Stimulated activated CD4-positive, alpha-beta T cell treated with anti-CD3 and anti-CD28 coated beads, Interleukin-1b, Interleukin-23, amount 100 ng/mL, for 24 hours (primary cell): ENCODE results near the gene ARHGAP15.

Experiments used
- DNase-seq, 4 experiments: peaks; one replicate each; pipeline ENCODE4 v3.0.0-alpha.2; 2020; ENCODE audit warnings: low read depth in 4 of 4, low spot score in 1 of 4

ARHGAP15 gene

DNA sequence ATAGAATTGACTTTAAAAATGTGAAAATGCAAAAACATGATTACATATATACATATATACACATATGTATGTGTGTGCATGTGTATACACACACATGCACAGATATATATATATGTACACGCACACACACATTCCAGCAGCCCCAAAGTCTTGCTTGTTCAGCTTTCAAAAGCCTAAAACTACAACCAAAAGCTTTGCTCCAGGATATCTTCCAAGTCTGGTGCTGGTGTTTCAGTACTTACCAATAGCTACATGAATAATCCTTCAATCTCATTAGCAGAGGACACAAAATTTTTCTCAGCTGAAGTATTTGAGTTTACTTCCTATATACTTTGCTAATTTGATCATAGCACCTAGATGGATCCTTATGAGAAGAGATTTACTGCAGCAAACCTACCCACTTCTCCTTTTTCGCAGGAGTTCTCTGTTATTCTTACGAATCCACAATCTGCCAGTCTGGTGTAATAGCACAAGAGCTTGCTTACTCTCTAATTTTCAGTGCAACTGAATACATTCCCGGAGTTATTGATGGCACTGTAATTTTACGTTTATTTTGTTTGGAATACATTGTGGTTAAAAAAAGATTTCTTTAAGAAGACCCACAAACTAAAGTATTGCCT lies 553.3 kb downstream of the ARHGAP15 start:
- DNase-seq, result no peak

DNA sequence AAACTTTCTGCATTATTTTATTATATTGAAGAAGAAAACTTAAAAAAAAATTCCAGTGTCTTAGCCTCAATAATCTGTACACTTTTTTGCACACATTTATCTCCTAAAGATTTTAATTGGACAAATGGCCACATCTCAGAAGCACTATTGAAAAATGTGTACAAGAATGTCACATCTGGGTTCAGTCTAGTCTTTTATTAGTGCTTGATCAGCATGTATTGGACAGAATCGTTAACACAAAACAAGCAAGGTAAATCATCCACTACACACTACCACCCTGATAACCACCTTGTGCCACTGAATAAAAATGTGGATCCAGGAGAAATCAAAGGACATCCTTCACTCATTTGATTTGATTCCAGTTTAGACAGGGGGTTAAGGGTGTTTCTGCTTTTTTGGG lies 554.8 kb downstream of the ARHGAP15 start:
- DNase-seq, result no peak

DNA sequence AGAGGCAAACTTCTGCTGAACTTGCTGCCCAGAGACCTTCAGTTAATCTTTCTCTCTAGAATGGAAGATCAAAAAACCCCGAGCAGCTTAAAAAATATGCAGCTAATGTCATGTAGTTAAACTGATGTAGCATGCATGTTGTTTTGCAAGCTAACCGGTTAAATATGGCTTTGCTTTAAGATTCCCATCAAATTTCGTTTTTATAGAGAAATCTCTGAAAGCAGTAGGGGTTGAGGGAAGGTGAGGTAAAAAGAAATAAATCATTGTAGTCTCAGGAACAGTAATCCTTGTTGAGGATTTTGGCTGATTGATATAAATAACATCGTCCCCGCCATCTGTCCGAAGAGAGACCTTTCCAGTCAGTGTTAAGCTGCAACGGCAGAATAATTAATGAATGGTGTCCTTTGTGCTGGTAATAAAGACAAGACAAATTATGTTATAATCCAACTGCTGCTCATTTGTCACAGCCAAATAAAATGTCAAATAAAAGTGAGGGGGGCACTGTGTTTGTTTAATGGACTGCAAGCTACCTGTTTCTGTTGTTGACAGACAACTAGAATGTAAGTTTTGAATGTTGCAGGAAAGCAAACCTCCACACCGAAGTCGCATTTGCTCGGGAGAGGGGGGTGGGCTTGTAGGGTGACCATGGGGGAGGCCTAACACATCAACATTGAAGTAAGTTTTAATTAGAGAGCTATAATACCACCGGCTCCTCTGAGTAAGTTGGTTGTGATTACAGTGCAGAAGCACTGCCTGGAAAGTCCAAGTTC lies 555.5 kb downstream of the ARHGAP15 start:
- no peak for DNase-seq

- no peak for DNase-seq
Observed at GRCh38 chr2:143685421-143686078, 556.3 kb downstream of the ARHGAP15 start.

DNA sequence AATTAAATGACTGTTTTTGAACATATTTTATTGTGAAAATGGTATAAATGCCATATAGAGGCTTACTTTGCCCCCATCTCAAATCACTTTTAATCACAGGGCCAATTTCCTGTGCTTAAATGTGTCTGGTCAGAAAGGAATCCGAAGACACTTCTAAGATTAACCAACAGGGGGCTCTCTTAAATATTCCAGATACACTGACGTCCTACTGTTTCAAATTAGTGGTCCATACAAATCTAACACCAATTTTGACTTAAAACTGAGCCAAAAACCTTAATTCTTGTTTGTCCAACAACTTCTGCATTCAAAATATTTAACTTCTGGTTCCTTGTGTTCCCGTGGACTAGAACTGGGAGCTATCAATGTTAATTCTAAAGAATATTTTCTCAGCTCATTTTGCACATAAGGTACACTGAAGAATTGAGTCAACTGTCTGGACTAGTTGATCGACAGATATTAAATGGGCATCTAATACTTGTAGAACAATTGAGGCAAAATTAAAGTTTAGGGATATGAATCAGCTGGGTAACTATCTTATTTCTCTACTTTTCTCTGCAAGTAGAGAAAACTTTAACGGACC lies 557.5 kb downstream of the ARHGAP15 start:
- DNase-seq, result no peak

GRCh38 chr2:143688248-143688647 lies 559.0 kb downstream of the ARHGAP15 start:
- DNase-seq, result no peak

- DNase-seq, result no peak
Observed at GRCh38 chr2:143688815-143689214, 559.6 kb downstream of the ARHGAP15 start.

DNA sequence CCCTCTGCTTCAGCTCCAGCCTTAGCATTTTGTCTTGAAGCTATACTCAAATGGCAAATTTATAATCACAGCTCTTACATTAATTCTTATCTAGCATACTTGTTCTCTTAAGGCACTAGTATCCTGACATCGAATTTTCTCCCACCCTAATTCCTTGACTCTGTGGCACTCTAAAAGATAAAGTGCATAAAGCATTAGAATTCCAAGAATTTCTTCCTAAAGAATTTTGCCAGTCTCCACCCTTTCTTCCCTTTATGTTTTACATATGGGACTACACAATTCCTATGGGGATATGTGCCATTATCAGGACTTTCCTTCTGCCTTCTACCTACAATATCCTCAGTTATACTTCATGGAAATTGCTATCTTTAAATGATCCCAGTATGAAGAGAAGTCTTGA lies 560.3 kb downstream of the ARHGAP15 start:
- no peak for DNase-seq

GRCh38 chr2:143690235-143690634 lies 561.0 kb downstream of the ARHGAP15 start:
- DNase-seq, result no peak

GRCh38 chr2:143691121-143691520 lies 561.9 kb downstream of the ARHGAP15 start:
- no peak for DNase-seq

- no peak for DNase-seq
Observed at GRCh38 chr2:143692162-143692561, 562.9 kb downstream of the ARHGAP15 start.

GRCh38 chr2:143692967-143693366 lies 563.7 kb downstream of the ARHGAP15 start:
- DNase-seq, result no peak

DNA sequence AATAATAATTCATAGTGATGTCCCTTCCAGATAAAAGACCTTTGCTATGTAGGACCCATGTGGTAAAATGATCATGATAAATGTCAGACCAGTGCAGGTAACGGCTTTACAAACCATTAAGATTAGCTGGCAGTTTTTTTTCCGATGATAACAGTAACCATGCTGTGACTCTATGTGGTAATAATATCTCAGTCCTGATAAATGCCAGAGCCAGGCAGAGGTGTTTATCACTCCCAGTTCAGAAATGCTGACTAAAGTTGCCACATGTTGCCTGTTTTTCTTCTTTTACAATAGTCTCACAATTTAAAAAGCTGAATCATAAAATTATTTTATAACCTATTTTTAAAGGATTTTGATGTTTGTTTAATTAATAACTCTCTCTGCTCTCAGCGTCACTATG lies 565.1 kb downstream of the ARHGAP15 start:
- DNase-seq, result no peak

DNA sequence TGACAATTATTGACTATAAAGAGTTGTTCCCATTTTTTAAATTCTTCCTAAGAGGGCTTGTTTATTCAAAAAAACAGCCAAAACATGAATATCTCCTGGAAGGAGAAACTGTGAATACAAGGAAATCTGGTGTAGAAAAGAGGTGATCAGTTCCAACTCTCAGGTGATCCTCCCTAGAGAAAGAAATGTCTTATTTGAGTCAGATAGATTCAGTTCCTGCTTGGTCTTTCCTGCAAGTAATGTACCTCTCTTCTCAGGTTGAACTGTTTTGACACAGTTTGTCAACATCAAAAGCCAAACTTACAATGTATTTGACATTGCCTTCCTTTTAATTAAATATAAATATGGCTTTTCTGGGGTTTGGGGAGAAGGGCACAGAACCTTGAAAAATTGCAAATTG lies 567.4 kb downstream of the ARHGAP15 start:
- DNase-seq, result no peak

DNA sequence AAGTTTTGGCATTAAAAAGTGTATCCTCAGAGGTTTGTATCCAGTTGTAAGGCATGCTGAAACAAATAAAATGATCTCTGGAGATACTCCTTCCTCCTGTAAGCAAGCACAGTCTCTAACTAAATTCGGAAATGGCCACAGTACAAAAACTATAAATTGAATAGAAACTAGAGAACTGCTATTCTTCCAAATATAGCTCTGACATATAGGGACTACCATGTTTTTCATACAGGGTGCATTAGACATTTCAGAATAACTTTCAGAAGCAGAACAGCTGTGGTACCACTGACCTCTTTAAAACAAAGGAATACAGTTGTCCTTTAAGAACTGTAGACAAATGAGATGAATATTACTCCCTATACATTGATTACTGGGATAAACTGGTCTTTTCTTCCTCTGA lies 568.5 kb downstream of the ARHGAP15 start:
- DNase-seq, result no peak

DNA sequence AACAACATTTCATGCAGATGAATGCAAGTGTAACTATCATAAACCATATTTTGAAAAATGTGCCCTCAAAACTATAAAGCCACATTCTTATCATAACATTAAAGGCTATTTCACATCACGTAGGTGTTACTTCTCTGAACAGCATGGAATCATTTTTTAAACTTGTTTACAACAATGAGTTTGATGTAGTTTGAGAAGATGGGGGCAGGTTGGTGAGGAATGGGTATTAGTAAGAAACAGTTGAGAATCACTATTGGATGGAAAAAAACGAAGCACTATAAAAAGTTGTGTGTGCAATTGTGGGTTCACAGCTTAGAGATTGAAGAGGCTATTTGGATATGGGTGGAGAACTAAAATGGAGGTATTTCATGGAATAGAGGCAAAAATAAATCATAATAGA lies 569.1 kb downstream of the ARHGAP15 start:
- no peak for DNase-seq

DNA sequence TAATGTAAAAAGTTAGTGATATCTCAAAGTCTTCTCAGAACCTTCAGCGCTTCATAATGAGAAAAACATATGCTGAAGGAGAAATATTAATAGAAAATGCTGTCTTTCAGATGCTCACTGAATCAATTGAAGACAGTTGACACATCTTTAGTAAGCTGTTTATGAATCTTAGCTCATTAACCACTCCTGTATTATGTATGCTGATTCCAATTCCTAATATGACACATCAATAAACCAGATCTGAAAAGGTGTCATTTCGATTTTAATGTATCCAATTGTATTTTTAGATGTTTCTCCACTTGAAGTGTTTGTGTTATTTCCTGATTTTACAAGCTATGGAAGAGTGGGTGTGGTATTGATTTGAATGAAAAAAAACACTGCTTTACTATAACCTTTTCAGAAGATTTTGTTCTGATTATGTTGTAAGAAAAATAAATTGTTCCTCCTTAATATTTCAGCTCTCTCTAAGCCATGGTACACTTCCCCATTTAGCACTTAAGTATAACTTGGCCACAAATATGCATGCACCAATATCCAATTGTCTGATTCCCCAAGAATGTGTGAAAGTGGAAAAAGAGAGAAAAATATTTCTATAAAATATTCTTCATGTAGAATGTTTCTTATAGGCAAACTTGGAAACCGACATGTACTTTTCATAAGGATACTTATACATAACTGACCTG lies 569.8 kb downstream of the ARHGAP15 start:
- no peak for DNase-seq

DNA sequence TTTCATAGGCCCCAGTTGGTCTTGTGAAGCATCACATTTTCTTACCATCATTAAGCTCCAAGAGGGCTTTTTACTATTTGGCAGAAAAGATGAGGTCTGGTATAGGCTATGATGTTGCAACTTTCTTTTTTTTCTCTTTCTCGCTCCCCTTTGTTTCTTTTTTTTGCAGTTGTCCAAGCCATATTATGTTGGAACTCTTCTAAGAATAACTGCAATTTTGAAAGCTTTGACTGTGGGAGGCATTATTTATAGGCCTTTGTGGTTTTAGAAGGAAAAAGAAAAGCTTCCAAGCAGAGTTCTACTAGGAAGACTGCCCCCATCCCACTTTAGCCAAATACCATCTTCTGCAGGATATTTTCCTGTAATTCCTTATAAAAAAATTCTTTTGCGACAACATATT lies 571.6 kb downstream of the ARHGAP15 start:
- no peak for DNase-seq

GRCh38 chr2:143701785-143702184 lies 572.6 kb downstream of the ARHGAP15 start:
- DNase-seq, result no peak

DNA sequence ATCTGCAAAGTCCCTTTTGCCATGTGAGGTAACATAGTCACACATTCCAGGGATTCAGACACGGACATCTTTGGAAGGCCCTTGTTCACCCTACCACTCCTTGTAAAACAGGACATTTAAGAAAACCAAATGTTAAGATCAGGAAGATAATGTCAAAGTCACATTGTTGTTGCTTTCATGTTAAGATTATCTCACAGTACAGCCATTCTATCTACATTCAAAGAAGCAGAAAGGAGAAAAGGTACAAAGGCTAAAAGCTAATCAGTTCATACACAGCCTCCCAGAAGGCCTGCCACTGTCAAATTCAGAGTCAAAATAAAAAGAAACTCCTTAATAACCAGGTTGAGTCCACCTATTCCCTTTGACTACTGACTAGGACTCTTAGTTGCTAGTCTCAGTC lies 573.7 kb downstream of the ARHGAP15 start:
- no peak for DNase-seq

DNA sequence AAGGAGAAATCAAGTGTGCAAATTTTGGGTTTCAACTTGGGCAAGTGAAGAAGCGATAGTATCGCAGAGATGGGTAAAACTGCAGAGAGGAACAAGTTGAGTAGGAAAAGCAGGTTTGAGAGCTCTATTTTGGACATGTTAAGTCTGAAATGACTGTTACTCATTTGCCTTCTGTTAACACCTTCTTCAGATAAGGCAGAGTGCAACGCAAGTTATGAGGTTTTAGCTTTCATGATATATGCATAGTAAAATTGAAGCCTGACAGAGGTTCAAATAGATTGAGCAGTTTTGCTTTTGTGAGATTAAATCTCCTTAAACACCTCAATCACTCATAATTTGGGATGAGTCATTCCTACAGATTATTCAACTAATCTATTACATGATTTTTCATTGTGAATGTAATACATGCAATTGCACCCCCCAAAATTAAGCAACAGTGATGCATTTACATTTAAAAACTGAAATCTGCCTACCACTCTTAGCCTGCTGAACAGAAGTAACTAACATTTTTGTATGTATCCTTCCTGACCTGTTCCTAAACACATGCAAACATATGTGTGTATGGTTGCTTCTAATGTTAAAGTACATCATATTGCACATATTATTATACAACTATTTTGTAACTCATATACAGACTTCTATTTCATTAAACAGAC lies 575.4 kb downstream of the ARHGAP15 start:
- DNase-seq, result no peak
